HepG2 (cell line): ENCODE measurements around the gene VPS52. TPM values are rescaled to one million over a fixed set of nuclear protein-coding genes. Genes with fewer than 3 reads are reported as not detected.
A peak's percentile ranks its signal among the peaks of the same experiment; 100 is the strongest.

Experiments used
- ARNT ChIP-seq: fragments of 450-650 bp; IDR thresholded peaks from 2 replicates; pipeline ENCODE4 v1.6.1; 2017
- ARNT2 ChIP-seq: sonication (generic); formaldehyde crosslinking; IDR thresholded peaks from 2 replicates; pipeline ENCODE4 v1.8.0; 2022; ENCODE audit warnings: mild to moderate bottlenecking, low read depth, missing genetic modification reagents, moderate library complexity
- MLLT10 ChIP-seq: sonication (generic); formaldehyde crosslinking; IDR thresholded peaks from 2 replicates; pipeline ENCODE4 v1.4.0; 2020; ENCODE audit warnings: missing genetic modification reagents
- PCBP2 ChIP-seq: fragments of 200-400 bp; formaldehyde crosslinking; optimal IDR thresholded peaks from 2 replicates; pipeline ENCODE3; 2018; ENCODE audit warnings: low read length, low read depth; ENCODE audit not compliant: poor library complexity, severe bottlenecking
- STAT6 ChIP-seq: sonication (generic); formaldehyde crosslinking; IDR thresholded peaks from 2 replicates; pipeline ENCODE4 v1.4.0; 2020; ENCODE audit warnings: missing genetic modification reagents, mild to moderate bottlenecking, borderline replicate concordance
- ZBTB38 ChIP-seq: sonication (generic); formaldehyde crosslinking; IDR thresholded peaks from 2 replicates; pipeline ENCODE4 v1.5.1; 2020; ENCODE audit warnings: mild to moderate bottlenecking, missing genetic modification reagents
- ZFP36L2 ChIP-seq: sonication (generic); formaldehyde crosslinking; IDR thresholded peaks from 2 replicates; pipeline ENCODE4 v1.4.0; 2020; ENCODE audit warnings: missing genetic modification reagents
- ZFP37 ChIP-seq: sonication (generic); formaldehyde crosslinking; IDR thresholded peaks from 2 replicates; pipeline ENCODE4 v1.4.0; 2020; ENCODE audit warnings: missing genetic modification reagents, borderline replicate concordance
- ZFP62 ChIP-seq: sonication (generic); formaldehyde crosslinking; IDR thresholded peaks from 2 replicates; pipeline ENCODE4 v1.4.0; 2020; ENCODE audit warnings: missing genetic modification reagents
- ZNF121 ChIP-seq: sonication (generic); formaldehyde crosslinking; IDR thresholded peaks from 2 replicates; pipeline ENCODE4 v1.5.0; 2020; ENCODE audit warnings: mild to moderate bottlenecking, missing genetic modification reagents
- ZNF225 ChIP-seq: sonication (generic); formaldehyde crosslinking; IDR thresholded peaks from 2 replicates; pipeline ENCODE4 v1.4.0; 2020; ENCODE audit warnings: mild to moderate bottlenecking, missing genetic modification reagents
- ZNF253 ChIP-seq: sonication (generic); formaldehyde crosslinking; IDR thresholded peaks from 2 replicates; pipeline ENCODE4 v1.8.0; 2022; ENCODE audit warnings: mild to moderate bottlenecking, missing genetic modification reagents, borderline replicate concordance
- ZNF280B ChIP-seq: sonication (generic); formaldehyde crosslinking; IDR thresholded peaks from 2 replicates; pipeline ENCODE4 v1.5.0; 2020; ENCODE audit warnings: missing genetic modification reagents, mild to moderate bottlenecking, borderline replicate concordance
- ZNF333 ChIP-seq: sonication (generic); formaldehyde crosslinking; IDR thresholded peaks from 2 replicates; pipeline ENCODE4 v1.4.0; 2020; ENCODE audit warnings: mild to moderate bottlenecking, missing genetic modification reagents, borderline replicate concordance
- ZNF432 ChIP-seq: sonication (generic); formaldehyde crosslinking; IDR thresholded peaks from 2 replicates; pipeline ENCODE4 v1.5.0; 2020; ENCODE audit warnings: missing genetic modification reagents, mild to moderate bottlenecking, borderline replicate concordance
- ZNF501 ChIP-seq: sonication (generic); formaldehyde crosslinking; IDR thresholded peaks from 2 replicates; pipeline ENCODE4 v1.5.1; 2020; ENCODE audit warnings: mild to moderate bottlenecking, moderate library complexity, missing genetic modification reagents
- ZNF564 ChIP-seq: sonication (generic); formaldehyde crosslinking; IDR thresholded peaks from 2 replicates; pipeline ENCODE4 v1.8.1; 2023; ENCODE audit warnings: mild to moderate bottlenecking, missing genetic modification reagents
- ZNF703 ChIP-seq: sonication (generic); formaldehyde crosslinking; IDR thresholded peaks from 2 replicates; pipeline ENCODE4 v1.5.1; 2020; ENCODE audit warnings: missing genetic modification reagents, mild to moderate bottlenecking, moderate library complexity, borderline replicate concordance
- polyA plus RNA-seq, 8 experiments: library from polyadenylated mRNA; depleted of rRNA in 3 of 8; stranded (reverse) in 7 of 8; unstranded in 1 of 8; fragments of >200 nt; fragmentation: Illumina TruSeq in 4 of 8; extraction: Trizol in 4 of 8; gene quantifications; 2 replicates each; pipeline versions ENCODE4 v1.2.1 to v1.2.3, GENCODE V29; 2011 to 2016; ENCODE audit warnings: low read depth in 4 of 8, missing spikeins in 1 of 8, mixed read lengths in 1 of 8; ENCODE audit not compliant: insufficient read depth in 1 of 8
- total RNA-seq, 5 experiments: library from RNA; depleted of rRNA; stranded (reverse); fragments of >200 nt; fragmentation: Illumina TruSeq; extraction: Trizol; gene quantifications; 2 replicates each; pipeline ENCODE4 v1.2.3, GENCODE V29; 2016; ENCODE audit warnings: low read depth in 1 of 5
- TF ChIP-seq, protein P1 (sequence below), 2 experiments: sonication (generic) in 1 of 2; formaldehyde crosslinking in 1 of 2; IDR thresholded peaks; 2 replicates each; pipeline versions ENCODE4 v1.4.0 to v1.6.1; 2018 to 2020; ENCODE audit warnings: missing genetic modification reagents in 2 of 2, borderline replicate concordance in 1 of 2, low read depth in 1 of 2, mild to moderate bottlenecking in 1 of 2, missing biosample characterization in 1 of 2
- TF ChIP-seq, protein P2 (sequence below): sonication (generic); formaldehyde crosslinking; IDR thresholded peaks from 2 replicates; pipeline ENCODE4 v1.5.0; 2020; ENCODE audit warnings: missing genetic modification reagents

The VPS52 gene
- total and polyA plus RNA-seq, 2 of the 13 experiments (the other 11 are each of a cell fraction or from before 2014, with no cell fraction given) = 48.9 to 85.5 TPM

GRCh38 chr6:33288141-33288920, 16.7 kb upstream of the VPS52 start (continued):
- peak; percentile 73; the same call in 1 of the 2 replicates for TF ChIP-seq ZNF253 (CRISPR knock-in tag)
- TF ChIP-seq ZNF225 (CRISPR knock-in tag) = no peak
- 0 out of 2 replicates have a peak, but pooled peaks have one; percentile 17 for TF ChIP-seq ZNF280B (CRISPR knock-in tag)
- no peak for TF ChIP-seq ZNF501 (CRISPR knock-in tag)
- TF ChIP-seq ZNF121 = no peak
- peak; percentile 18; the same call in 1 of the 2 replicates for TF ChIP-seq ARNT2 (CRISPR knock-in tag)
- TF ChIP-seq PCBP2 = no peak
- no peak for TF ChIP-seq ZNF333 (CRISPR knock-in tag)
- TF ChIP-seq ZNF432 (CRISPR knock-in tag) = no peak
- TF ChIP-seq ZFP62 = no peak
- 0 out of 2 replicates have a peak, but pooled peaks have one; percentile 11 for TF ChIP-seq ZBTB38 (CRISPR knock-in tag)
- no peak for TF ChIP-seq ZFP36L2 (CRISPR knock-in tag)
- no peak for TF ChIP-seq ARNT
- no peak for TF ChIP-seq ZNF564 (CRISPR knock-in tag)
- TF ChIP-seq, protein P1, sequence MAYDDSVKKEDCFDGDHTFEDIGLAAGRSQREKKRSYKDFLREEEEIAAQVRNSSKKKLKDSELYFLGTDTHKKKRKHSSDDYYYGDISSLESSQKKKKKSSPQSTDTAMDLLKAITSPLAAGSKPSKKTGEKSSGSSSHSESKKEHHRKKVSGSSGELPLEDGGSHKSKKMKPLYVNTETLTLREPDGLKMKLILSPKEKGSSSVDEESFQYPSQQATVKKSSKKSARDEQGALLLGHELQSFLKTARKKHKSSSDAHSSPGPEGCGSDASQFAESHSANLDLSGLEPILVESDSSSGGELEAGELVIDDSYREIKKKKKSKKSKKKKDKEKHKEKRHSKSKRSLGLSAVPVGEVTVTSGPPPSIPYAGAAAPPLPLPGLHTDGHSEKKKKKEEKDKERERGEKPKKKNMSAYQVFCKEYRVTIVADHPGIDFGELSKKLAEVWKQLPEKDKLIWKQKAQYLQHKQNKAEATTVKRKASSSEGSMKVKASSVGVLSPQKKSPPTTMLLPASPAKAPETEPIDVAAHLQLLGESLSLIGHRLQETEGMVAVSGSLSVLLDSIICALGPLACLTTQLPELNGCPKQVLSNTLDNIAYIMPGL (CRISPR knock-in tag; IDR thresholded peaks at IDR 0.05; ENCODE audit: borderline replicate concordance in 1 of 2, low read depth in 1 of 2) = no peak
- TF ChIP-seq, protein P2, sequence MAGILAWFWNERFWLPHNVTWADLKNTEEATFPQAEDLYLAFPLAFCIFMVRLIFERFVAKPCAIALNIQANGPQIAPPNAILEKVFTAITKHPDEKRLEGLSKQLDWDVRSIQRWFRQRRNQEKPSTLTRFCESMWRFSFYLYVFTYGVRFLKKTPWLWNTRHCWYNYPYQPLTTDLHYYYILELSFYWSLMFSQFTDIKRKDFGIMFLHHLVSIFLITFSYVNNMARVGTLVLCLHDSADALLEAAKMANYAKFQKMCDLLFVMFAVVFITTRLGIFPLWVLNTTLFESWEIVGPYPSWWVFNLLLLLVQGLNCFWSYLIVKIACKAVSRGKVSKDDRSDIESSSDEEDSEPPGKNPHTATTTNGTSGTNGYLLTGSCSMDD (CRISPR knock-in tag) = no peak
- no peak for TF ChIP-seq ZNF703
- no peak for TF ChIP-seq ZFP37
- TF ChIP-seq MLLT10 = no peak
- no peak for TF ChIP-seq STAT6 (CRISPR knock-in tag)
